Karpas-422 (cell line): ENCODE results near the gene ECM1. TPM values are rescaled to one million over a fixed set of nuclear protein-coding genes. Genes with fewer than 3 reads are reported as not detected.

Source experiments
- DNase-seq: peaks from one replicate; pipeline ENCODE4 v3.0.0-alpha.2; 2015
- H2AFZ ChIP-seq: fragments of 200-600 bp; sonication (generic); 2 replicates; pipeline ENCODE4 v1.6.1; 2014; ENCODE audit warnings: antibody characterized with exemption, low read length, mixed read lengths
- H3K27ac ChIP-seq: fragments of 200-600 bp; sonication (generic); 2 replicates; pipeline ENCODE4 v1.5.1; 2014; ENCODE audit warnings: mild to moderate bottlenecking, low read length, moderate library complexity
- H3K27me3 ChIP-seq: fragments of 200-600 bp; sonication (generic); 2 replicates; pipeline ENCODE4 v1.6.1; 2014; ENCODE audit warnings: low read length, mixed read lengths
- H3K36me3 ChIP-seq: fragments of 200-600 bp; sonication (generic); 2 replicates; pipeline ENCODE4 v1.6.1; 2014; ENCODE audit warnings: low read length, mixed read lengths; ENCODE audit not compliant: insufficient read depth
- H3K4me1 ChIP-seq: fragments of 200-600 bp; sonication (generic); 2 replicates; pipeline ENCODE4 v1.6.1; 2014; ENCODE audit warnings: mild to moderate bottlenecking, low read length, mixed read lengths
- H3K4me2 ChIP-seq: fragments of 200-600 bp; sonication (generic); 2 replicates; pipeline ENCODE4 v1.6.1; 2014; ENCODE audit warnings: low read length, low read depth, mild to moderate bottlenecking; ENCODE audit not compliant: poor library complexity, severe bottlenecking
- H3K4me3 ChIP-seq: fragments of 200-600 bp; sonication (generic); 2 replicates; pipeline ENCODE4 v1.5.1; 2014; ENCODE audit warnings: mild to moderate bottlenecking, antibody characterized with exemption, low read length, mixed read lengths
- H3K79me2 ChIP-seq: fragments of 200-600 bp; sonication (generic); 2 replicates; pipeline ENCODE4 v1.6.1; 2014; ENCODE audit warnings: mild to moderate bottlenecking, low read length, mixed read lengths
- H3K9ac ChIP-seq: fragments of 200-600 bp; sonication (generic); 2 replicates; pipeline ENCODE4 v1.6.0; 2014; ENCODE audit warnings: low read length
- H3K9me2 ChIP-seq: fragments of 200-600 bp; sonication (generic), shearing (Covaris generic); replicated peaks from 2 replicates; pipeline ENCODE4 v1.6.0; 2014; ENCODE audit warnings: mild to moderate bottlenecking, low read length, moderate library complexity; ENCODE audit not compliant: insufficient read depth
- H3K9me3 ChIP-seq: fragments of 300-700, 200-600 bp; sonication (generic); 2 replicates; pipeline ENCODE4 v1.6.1; 2014; ENCODE audit warnings: low read length, mixed read lengths
- H4K20me1 ChIP-seq: fragments of 200-600 bp; sonication (generic); 2 replicates; pipeline ENCODE4 v1.6.1; 2014; ENCODE audit warnings: mild to moderate bottlenecking, antibody characterized with exemption, low read length, low read depth; ENCODE audit not compliant: insufficient read depth
- total RNA-seq: library from RNA; depleted of rRNA; stranded (reverse); fragments of >200 nt; shearing (Covaris generic); gene quantifications from 2 replicates; pipeline ENCODE4 v1.2.3, GENCODE V29; 2014; ENCODE audit warnings: low replicate concordance

The ECM1 gene
- total RNA-seq, 1 experiment from 2014 or later: 7.2 TPM

DNA sequence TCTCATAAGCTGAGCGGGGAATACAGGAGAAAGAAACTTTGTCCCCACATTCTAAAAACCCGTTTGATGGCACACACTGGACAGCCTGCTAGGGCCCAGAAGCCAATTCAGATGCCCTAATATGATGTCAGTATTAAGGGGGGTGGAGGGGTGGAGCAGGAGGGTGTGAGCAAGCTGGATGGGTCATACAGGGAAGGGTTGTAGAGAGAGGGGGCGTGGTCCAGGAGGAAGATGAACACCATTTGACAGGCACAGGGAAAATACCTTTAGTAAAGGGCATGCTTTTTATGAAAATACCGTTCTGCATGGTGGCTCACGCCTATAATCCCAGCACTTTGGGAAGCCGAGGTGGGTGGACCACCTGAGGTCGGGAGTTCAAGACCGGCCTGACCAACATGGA lies 14.7 kb upstream of the ECM1 start:
- Histone ChIP-seq H3K27ac (no peak overlapping the region), H3K4me3 (no peak overlapping the region), H3K9me2 (no peaks in the 10 kb centered on the region), H3K9me3 (no peaks in the 10 kb centered on the region), H3K79me2 (peaks cover 14% of the 10 kb centered on the region), H3K4me2 (no peak overlapping the region), H3K36me3 (peaks cover 21% of the 10 kb centered on the region), H3K4me1 (peaks cover 8% of the 10 kb centered on the region), H3K27me3 (no peaks in the 10 kb centered on the region), H2AFZ (no peak overlapping the region), H4K20me1 (no peaks in the 10 kb centered on the region), H3K9ac (no peak overlapping the region)
- no peak for DNase-seq

DNA sequence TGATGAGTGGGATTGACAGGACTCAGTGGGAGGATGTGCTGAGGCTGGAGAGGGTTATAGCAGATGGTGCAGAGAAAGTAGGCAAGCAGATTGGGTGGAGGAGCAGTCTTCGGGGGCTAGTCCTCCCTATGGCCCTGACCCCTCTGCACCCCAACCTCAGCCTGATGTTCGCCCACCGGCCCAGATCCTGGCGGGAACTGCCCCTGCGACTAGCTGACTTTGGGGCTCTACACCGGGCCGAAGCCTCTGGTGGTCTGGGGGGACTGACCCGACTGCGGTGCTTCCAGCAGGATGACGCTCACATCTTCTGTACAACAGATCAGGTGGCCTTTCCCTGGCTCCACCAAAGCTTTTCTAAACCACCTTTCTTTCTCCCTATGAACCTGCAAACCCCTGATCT lies 9.6 kb upstream of the ECM1 start:
- Histone ChIP-seq H3K27ac (no peak overlapping the region), H3K27me3 (no peaks in the 10 kb centered on the region), H3K9me2 (no peaks in the 10 kb centered on the region), H3K4me3 (no peak overlapping the region), H3K4me1 (no peaks in the 10 kb centered on the region), H2AFZ (no peak overlapping the region), H3K9me3 (no peaks in the 10 kb centered on the region), H3K36me3 (peaks cover 9% of the 10 kb centered on the region; the same call in 1 of the 2 replicates), H3K4me2 (no peak overlapping the region), H3K79me2 (no peaks in the 10 kb centered on the region), H4K20me1 (no peaks in the 10 kb centered on the region), H3K9ac (no peak overlapping the region)
- DNase-seq: no peak

- DNase-seq: no peak
- no peaks in the 10 kb centered on the region for H3K9me3 ChIP-seq
- H3K4me2 ChIP-seq: no peak overlapping the region
- peaks cover 11% of the 10 kb centered on the region for H3K4me1 ChIP-seq
- no peak overlapping the region for H3K27ac ChIP-seq
- peaks cover 12% of the 10 kb centered on the region; the same call in 1 of the 2 replicates for H3K36me3 ChIP-seq
- H3K9me2 ChIP-seq: no peaks in the 10 kb centered on the region
- no peaks in the 10 kb centered on the region for H3K27me3 ChIP-seq
- no peak overlapping the region for H2AFZ ChIP-seq
- no peaks in the 10 kb centered on the region for H4K20me1 ChIP-seq
- H3K9ac ChIP-seq: no peak overlapping the region
- H3K4me3 ChIP-seq: no peak overlapping the region
- H3K79me2 ChIP-seq: no peaks in the 10 kb centered on the region
Observed at GRCh38 chr1:150505431-150505830, 2.5 kb upstream of the ECM1 start.

GRCh38 chr1:150508982-150509381 lies 1.1 kb downstream of the ECM1 start:
- Histone ChIP-seq H3K9me3 (no peaks in the 10 kb centered on the region), H3K4me1 (peaks cover 15% of the 10 kb centered on the region), H3K79me2 (no peaks in the 10 kb centered on the region), H3K9ac (no peak overlapping the region), H4K20me1 (no peaks in the 10 kb centered on the region), H3K36me3 (peaks cover 7% of the 10 kb centered on the region; the same call in 1 of the 2 replicates), H3K4me3 (no peak overlapping the region), H3K27ac (no peak overlapping the region), H3K9me2 (no peaks in the 10 kb centered on the region), H3K27me3 (no peaks in the 10 kb centered on the region), H3K4me2 (no peak overlapping the region), H2AFZ (no peak overlapping the region)
- no peak for DNase-seq

GRCh38 chr1:150511551-150511950 lies 3.6 kb downstream of the ECM1 start:
- no peaks in the 10 kb centered on the region for H3K9me3 ChIP-seq
- H3K27ac ChIP-seq: no peak overlapping the region
- H3K9ac ChIP-seq: no peak overlapping the region
- H3K4me3 ChIP-seq: no peak overlapping the region
- no peak overlapping the region for H3K4me2 ChIP-seq
- DNase-seq: no peak
- no peaks in the 10 kb centered on the region for H3K36me3 ChIP-seq
- peaks cover 28% of the 10 kb centered on the region for H3K4me1 ChIP-seq
- no peak overlapping the region for H2AFZ ChIP-seq
- H3K79me2 ChIP-seq: no peaks in the 10 kb centered on the region
- no peaks in the 10 kb centered on the region for H3K27me3 ChIP-seq
- no peaks in the 10 kb centered on the region for H4K20me1 ChIP-seq
- H3K9me2 ChIP-seq: no peaks in the 10 kb centered on the region

DNA sequence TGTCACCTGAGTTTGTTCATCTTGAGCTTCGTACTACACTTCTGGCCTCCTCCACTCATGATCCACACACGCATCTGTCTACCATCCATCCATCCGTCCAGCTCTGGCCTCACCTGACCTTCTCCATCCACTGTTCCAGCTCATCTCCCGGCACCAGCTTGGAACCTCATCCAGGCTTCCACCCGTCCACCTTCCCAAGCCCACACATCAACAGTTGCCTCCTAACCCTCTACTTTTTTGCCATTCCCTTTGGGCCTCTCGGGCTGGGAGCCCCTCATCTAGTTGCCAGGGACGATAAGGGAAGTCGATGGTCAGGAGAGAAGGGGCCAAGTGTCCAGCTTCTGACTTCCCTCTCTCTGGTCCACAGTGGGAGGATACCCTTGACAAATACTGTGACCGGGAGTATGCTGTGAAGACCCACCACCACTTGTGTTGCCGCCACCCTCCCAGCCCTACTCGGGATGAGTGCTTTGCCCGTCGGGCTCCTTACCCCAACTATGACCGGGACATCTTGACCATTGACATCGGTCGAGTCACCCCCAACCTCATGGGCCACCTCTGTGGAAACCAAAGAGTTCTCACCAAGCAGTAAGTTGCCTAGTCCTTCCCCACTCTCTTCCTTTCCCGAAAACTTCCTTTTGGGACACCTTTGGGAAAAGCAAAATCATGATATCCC lies 4.2 kb downstream of the ECM1 start:
- no peaks in the 10 kb centered on the region for H3K79me2 ChIP-seq
- H3K9me3 ChIP-seq: no peaks in the 10 kb centered on the region
- H2AFZ ChIP-seq: no peak overlapping the region
- H3K36me3 ChIP-seq: no peaks in the 10 kb centered on the region
- H3K4me3 ChIP-seq: no peak overlapping the region
- H3K9ac ChIP-seq: no peak overlapping the region
- H3K27me3 ChIP-seq: no peaks in the 10 kb centered on the region
- H3K9me2 ChIP-seq: no peaks in the 10 kb centered on the region
- DNase-seq: no peak
- H4K20me1 ChIP-seq: no peaks in the 10 kb centered on the region
- H3K4me2 ChIP-seq: no peak overlapping the region
- no peak overlapping the region for H3K27ac ChIP-seq
- H3K4me1 ChIP-seq: peaks cover 33% of the 10 kb centered on the region

GRCh38 chr1:150512846-150513245 lies 4.9 kb downstream of the ECM1 start:
- H4K20me1 ChIP-seq: no peaks in the 10 kb centered on the region
- no peak overlapping the region for H3K4me2 ChIP-seq
- no peak overlapping the region for H2AFZ ChIP-seq
- H3K9me2 ChIP-seq: no peaks in the 10 kb centered on the region
- H3K9me3 ChIP-seq: no peaks in the 10 kb centered on the region
- H3K4me1 ChIP-seq: peaks cover 41% of the 10 kb centered on the region
- H3K27me3 ChIP-seq: no peaks in the 10 kb centered on the region
- DNase-seq: no peak
- no peaks in the 10 kb centered on the region for H3K36me3 ChIP-seq
- H3K79me2 ChIP-seq: no peaks in the 10 kb centered on the region
- no peak overlapping the region for H3K27ac ChIP-seq
- no peak overlapping the region for H3K9ac ChIP-seq
- H3K4me3 ChIP-seq: no peak overlapping the region

- Histone ChIP-seq H3K9ac (no peak overlapping the region), H2AFZ (no peak overlapping the region), H3K9me3 (no peaks in the 10 kb centered on the region), H3K27ac (no peak overlapping the region), H3K4me1 (peaks cover 41% of the 10 kb centered on the region), H3K27me3 (no peaks in the 10 kb centered on the region), H4K20me1 (no peaks in the 10 kb centered on the region), H3K4me2 (no peak overlapping the region), H3K36me3 (no peaks in the 10 kb centered on the region), H3K79me2 (no peaks in the 10 kb centered on the region), H3K4me3 (no peak overlapping the region), H3K9me2 (no peaks in the 10 kb centered on the region)
- DNase-seq: no peak
Observed at GRCh38 chr1:150513351-150513791, 5.5 kb downstream of the ECM1 start.
